ENCODE results near the gene AUTS2.

GRCh38 chr7:70000737-70001348 is 402.6 kb downstream of the AUTS2 start:
- no peak for TF ChIP-seq POLR2AphosphoS5 (IDR thresholded peaks at IDR 0.05; ENCODE audit: low read depth, low read length)
- no peak for TF ChIP-seq POLR2A (IDR thresholded peaks at IDR 0.05; ENCODE audit: low read depth, low read length)

Data from GM12891 (cell line).